Esophagus squamous epithelium (tissue), 4 donors: ENCODE data around the gene ADGRL1.
"Not testable (repeated sequence)": the region's sequence is repeated elsewhere in the genome, so short reads cannot be mapped to it uniquely, and the experiment has no call there.

ENCODE experiments used
- CTCF ChIP-seq, 6 experiments: fragments of 450-650 bp in 4 of 6; fragments of 200-600 bp in 2 of 6; sonication (generic) in 2 of 6; IDR thresholded peaks; one replicate each; pipeline ENCODE4 v1.5.1; 2016 to 2019; ENCODE audit warnings: antibody characterized with exemption in 6 of 6, mild to moderate bottlenecking in 4 of 6, moderate library complexity in 4 of 6
- POLR2A ChIP-seq, 4 donors: fragments of 450-650 bp; IDR thresholded peaks; one replicate each; pipeline ENCODE4 v1.6.1; 2017; ENCODE audit warnings: antibody characterized with exemption in 4 of 4, mild to moderate bottlenecking in 4 of 4, moderate library complexity in 3 of 4

DNA sequence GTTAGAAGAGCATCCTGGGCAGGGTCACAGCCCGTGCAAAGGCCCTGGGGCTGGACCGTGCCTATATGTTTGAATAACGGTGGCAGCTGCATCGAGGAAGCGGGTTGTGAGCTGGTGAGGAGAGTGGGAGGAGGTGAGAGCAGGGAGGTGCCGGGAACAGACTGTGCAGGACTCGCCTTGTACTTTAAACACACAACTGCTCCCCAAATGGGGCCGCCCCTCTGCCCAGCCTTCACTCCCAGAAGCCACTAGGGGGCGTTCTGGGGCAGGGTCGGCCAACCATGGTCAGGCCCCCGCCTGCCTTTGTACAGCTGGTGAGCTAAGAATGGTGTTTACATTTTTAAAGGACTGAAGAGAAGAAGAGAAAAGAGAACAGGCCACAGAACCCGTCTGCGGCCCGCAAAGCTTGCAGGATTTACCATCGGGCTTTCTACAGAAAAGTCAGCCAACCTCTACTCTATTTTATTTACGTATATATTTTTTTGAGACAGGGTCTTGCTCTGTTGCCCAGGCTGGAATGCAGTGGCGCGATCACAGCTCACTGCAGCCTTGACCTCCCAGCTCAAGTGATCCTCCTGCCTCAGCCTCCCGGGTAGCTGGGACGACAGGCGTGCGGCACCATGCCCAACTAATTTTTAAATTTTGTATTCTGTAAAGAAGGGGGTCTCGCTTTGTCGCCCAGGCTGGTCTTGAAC, 5.7 kb downstream of the ADGRL1 start:
- TF ChIP-seq CTCF (IDR thresholded peaks at IDR 0.05) = peak; percentile 16 to 69 (median 59)
- TF ChIP-seq POLR2A (IDR thresholded peaks at IDR 0.05) = not testable (repeated sequence)
